H1 (cell line): Measurements from ENCODE around the gene PRMT3.
"Not testable (repeated sequence)": the region's sequence is repeated elsewhere in the genome, so short reads cannot be mapped to it uniquely, and the experiment has no call there.

Experiments used
- EP300 ChIP-seq, 2 experiments: IDR thresholded peaks; 1 replicate in 1 of 2; 2 replicates in 1 of 2; pipeline ENCODE4 v1.6.1; 2011 to 2012; ENCODE audit warnings: low read depth in 2 of 2, low read length in 2 of 2, mild to moderate bottlenecking in 2 of 2, borderline replicate concordance in 1 of 2, inconsistent platforms in 1 of 2, moderate library complexity in 1 of 2
- EZH2 ChIP-seq: fragments of 200-600 bp; sonication (generic); IDR thresholded peaks from 2 replicates; pipeline ENCODE4 v1.7.1; 2012; ENCODE audit warnings: low read depth, mild to moderate bottlenecking, moderate library complexity, low read length, inconsistent platforms; ENCODE audit not compliant: severe bottlenecking
- TCF12 ChIP-seq: IDR thresholded peaks from 2 replicates; pipeline ENCODE4 v1.6.1; 2011; ENCODE audit warnings: low read depth, mild to moderate bottlenecking, low read length
- TF ChIP-seq, protein P1 (sequence below), 3 experiments: IDR thresholded peaks; 1 replicate in 2 of 3; 2 replicates in 1 of 3; pipeline versions ENCODE4 v1.5.1 to v1.6.1; 2011; ENCODE audit warnings: low read length in 3 of 3, mild to moderate bottlenecking in 3 of 3, inconsistent platforms in 2 of 3, low read depth in 1 of 3, moderate library complexity in 1 of 3; ENCODE audit not compliant: insufficient read depth in 1 of 3; ENCODE audit errors: control extremely low read depth in 1 of 3

DNA sequence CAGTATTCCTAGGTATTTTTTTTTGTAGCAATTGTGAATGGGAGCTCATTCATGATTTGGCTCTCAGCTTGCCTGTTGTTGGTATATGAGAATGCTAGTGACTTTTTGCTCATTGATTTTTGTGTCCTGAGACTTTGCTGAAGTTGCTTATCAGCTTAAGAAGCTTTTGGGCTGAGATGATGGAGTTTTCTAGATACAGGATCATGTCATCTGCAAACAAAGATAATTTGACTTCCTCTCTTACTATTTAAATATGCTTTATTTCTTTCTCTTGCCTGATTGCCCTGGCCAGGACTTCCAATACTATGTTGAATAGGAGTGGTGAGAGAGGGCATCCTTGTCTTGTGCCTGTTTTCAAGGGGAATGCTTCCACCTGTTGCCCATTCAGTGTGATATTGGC lies 84.4 kb downstream of the PRMT3 start:
- TF ChIP-seq, protein P1, sequence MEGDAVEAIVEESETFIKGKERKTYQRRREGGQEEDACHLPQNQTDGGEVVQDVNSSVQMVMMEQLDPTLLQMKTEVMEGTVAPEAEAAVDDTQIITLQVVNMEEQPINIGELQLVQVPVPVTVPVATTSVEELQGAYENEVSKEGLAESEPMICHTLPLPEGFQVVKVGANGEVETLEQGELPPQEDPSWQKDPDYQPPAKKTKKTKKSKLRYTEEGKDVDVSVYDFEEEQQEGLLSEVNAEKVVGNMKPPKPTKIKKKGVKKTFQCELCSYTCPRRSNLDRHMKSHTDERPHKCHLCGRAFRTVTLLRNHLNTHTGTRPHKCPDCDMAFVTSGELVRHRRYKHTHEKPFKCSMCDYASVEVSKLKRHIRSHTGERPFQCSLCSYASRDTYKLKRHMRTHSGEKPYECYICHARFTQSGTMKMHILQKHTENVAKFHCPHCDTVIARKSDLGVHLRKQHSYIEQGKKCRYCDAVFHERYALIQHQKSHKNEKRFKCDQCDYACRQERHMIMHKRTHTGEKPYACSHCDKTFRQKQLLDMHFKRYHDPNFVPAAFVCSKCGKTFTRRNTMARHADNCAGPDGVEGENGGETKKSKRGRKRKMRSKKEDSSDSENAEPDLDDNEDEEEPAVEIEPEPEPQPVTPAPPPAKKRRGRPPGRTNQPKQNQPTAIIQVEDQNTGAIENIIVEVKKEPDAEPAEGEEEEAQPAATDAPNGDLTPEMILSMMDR (IDR thresholded peaks at IDR 0.05; ENCODE audit: control extremely low read depth in 1 of 3, insufficient read depth in 1 of 3, low read depth in 1 of 3, low read length in 3 of 3) = not testable (repeated sequence)
- TF ChIP-seq EZH2; EP300 (IDR thresholded peaks at IDR 0.05; ENCODE audit: borderline replicate concordance in 1 of 2, low read depth in 2 of 2, low read length in 2 of 2); TCF12: not testable (repeated sequence)
